HG02642 (cell line): ENCODE results near the gene MYO1E.
"Not testable (repeated sequence)": the region's sequence is repeated elsewhere in the genome, so short reads cannot be mapped to it uniquely, and the experiment has no call there.

ENCODE experiments used
- ATAC-seq: cut with Tn5 transposase; IDR thresholded peaks from one replicate; pipeline ENCODE4 v1.9.1; 2021; ENCODE audit warnings: mild to moderate bottlenecking; ENCODE audit not compliant: unreplicated experiment, poor library complexity

Gene MYO1E

DNA sequence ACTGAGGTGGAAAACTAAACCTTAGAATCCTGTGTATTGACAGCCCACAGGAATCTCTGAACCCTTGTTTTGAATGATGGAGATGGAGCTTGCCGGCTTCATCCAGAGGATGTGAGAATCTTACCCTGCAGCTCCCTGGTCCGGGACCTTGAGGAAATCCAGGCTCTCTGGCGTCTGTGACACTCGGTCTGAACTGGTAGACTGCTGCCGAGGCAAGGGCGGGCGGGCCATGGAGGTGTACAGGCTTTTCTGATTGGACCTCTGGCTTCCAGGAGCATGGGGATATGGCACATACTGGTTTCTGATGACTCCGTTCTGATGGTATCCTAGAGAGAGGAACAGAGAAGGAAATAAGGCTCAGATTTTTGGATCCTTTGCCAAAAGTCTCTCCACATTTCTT is 219.2 kb downstream of the MYO1E start:
- no peak for ATAC-seq

DNA sequence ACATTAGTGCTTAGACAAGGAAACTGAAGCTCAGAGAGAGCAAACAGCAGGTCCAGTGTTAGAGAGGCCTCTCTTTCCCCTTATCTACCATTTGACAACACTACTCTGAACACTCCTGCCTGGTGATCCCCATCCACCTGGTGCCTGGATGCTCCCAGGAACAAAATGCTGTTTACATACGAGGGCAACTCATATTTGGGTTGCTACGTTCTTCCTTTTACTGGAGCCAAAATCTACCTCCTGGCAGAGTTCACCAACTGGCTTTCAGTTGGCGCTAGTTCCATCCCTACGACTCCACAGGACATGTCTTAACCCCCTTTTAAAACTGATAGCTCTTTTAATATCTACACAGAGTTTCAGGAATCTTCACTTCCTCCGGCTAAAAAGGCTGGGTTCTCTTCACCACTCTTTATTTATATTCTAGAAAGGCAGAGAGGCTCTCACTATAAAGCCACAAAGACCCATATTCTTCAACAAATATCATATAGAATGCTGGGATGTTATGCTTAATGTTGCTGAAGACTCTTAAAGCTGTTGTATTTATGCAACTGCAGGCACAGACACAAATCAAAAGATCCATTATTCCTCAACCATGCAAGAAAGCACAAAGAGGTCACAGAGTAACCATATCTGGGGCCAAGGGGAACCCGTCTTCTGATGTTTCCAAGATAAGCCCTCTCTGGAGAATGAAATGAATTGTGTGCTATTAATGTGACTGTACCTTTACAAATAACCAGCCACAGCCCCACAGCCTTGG is 219.8 kb downstream of the MYO1E start:
- no peak for ATAC-seq

DNA sequence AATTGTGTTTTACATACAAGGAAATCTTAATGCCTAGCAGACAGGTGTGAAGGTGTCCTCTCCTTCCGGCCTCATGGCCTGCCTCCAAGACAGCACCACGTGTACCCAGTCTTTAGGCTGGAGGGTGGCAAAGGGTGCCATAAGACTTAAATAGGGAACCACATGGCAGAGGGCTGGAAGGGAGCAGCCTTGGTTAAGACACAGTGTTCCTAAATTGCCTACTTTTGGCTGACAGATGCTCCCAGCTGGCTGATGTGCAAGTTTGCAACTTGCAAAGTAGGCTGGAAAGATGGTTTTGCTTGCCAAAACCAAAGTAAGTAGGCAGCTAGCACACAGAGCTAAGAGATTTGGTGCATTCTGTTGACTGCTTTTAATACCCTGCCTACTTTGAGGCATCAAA is 222.5 kb downstream of the MYO1E start:
- ATAC-seq = no peak

DNA sequence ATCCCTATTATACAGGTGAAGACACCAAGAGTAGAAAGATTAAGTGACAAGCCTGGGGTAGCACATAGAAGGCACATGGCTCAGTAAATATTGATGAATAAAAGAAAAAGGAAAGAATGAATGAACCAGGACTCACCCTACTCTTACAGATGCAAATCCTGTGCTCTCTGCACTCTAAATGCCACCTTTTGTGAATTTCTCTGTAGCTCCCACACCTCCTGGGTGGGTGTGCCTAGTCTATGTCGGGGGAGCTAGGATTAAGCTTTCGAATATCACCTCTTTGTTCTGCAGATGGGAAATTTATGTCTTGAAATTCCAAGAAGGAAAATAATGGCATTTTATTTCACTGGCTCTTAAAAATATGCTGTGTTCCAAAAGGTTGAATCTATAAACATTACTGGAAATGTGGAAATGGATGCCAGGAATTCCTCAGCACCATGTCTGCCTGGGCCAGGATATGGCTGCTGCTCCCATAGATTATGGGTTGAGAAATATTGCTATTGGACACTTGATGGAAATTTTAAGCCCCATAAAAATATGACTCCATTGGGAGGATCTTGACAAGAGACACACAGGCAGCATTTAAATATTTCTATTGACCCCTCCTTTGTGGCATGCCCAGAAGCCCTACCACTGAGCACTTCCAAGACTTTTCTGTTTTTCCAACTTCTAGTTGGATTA is 224.4 kb downstream of the MYO1E start:
- no peak for ATAC-seq

DNA sequence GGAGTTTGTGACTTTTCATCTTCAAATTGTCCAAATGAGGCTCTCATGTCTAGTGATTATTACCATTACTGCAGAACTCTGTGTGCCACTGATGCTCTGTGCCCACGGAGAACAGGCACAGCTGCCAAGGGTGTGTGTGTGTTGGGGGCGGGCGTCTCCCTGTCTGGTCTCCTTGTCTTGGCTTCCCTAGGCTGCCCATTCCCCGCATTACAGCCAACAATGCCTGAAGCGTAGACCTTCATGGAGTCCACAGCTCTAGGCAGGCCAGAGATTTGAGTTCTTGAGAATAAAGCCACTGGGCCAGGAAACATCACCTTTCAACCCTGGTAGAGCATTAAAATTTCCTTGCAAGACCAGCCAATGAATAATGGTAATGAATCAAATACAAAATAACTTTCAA is 225.0 kb downstream of the MYO1E start:
- ATAC-seq = no peak

DNA sequence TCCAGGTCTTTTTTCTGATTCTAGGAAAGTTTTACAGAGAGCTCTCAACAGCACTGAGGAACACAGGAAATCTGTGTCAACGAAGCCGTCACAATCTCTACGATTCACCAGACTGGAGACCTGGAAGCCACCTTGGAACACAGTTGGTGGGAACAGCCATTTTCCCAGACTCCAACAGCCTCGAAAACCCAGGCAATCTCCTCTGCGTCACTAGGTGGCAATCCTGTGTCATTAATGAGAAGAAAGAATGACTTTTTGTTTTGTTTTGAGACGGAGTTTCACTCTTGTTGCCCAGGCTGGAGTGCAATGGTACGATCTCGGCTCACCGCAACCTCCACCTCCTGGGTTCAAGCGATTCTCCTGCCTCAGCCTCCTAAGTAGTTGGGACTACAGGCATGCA is 228.1 kb downstream of the MYO1E start:
- not testable (repeated sequence) for ATAC-seq

DNA sequence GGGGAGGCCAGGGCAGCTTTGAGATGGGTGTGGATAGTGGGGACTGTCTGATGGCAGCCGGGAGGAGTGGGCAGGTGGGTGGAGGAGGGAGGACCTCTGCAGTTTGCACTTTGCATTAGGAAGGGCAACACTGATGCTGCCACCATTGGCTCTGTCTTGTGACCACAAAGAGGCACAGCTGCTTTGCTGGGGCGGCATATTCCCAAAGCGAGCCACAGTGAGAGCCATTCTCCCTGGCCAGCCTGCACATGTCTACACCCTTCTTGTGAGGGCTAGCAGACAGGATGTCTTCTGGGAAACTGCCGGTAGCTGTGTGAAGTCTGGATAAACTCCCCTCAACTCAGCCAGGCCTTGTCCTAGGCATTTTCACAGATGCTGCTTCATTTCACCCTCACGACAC is 229.4 kb downstream of the MYO1E start:
- no peak for ATAC-seq

DNA sequence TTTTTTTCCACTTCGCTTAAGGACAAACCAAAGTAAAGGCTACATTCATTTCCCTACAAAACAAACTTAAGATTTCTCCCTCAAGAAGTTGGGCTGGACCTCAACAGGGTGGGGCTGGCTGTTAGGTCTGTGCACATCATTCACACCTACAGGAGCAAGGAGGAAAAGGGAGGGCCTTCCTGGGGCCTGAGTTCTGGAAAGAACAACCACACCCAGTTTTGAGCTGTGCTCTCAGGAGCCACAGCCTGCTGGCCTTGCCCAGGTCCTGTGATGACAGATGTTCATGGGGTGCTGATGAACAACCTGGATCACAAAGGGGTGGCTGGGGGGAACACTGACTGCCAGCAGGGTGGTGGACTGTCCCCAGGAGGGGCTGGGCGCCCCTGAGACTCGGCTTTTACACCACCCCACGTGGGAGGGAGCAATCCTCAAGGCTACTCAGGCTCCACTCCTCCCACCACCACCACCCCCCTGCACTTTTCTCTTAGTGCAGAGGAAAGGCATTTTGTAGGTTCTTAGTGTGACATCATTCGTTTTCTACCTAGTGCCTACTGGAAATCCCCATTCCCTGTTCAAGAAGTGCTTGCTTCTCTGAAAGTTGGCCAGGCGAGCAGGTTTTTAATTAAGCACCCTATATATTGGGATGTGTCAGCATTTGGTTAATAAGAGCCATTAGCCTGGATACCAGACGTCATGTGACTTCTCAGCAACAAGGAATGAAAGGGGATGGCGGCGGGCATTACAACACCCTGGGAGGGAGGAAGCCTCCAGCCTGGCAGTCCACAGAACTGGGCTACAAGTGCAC is 232.0 kb downstream of the MYO1E start:
- no peak for ATAC-seq

DNA sequence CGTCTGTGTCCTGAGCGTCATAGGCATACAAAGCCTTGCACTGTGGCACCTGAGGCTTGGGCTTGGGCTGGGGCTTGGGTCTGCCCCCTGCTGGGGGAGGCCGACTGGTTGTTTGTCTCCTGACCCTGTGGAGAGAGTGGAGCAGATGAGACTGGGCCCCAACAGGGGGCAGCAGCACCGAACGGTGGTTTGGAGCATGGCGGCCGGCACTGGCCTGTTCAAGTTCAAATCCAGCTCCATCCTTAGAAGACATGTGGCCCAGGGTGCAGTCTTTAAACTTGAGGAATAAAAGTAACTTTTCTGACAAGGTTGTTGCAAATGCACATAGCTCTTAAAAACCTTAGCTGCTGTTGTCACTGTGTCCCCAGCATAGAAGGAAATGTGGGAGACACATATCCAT is 234.4 kb downstream of the MYO1E start:
- ATAC-seq = peak; percentile 74

DNA sequence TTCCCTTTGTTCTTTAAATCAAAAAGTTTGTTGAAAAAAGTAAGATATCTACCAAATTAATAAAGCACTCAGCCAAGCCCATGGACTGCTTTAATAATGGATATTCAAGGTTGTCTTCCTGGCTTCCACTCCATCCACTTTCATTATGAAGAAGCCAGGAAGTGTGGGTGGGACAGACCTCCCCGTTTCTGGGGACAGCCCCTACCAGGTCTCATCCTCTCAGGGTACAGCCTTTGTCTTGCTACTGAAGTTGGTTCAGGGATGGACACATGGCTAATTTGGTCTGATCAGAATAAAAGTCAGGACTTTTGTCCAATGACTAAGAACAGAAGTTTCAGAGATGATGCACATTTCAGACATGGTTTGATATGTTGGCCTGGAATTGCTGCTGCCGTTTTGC is 235.1 kb downstream of the MYO1E start:
- ATAC-seq = no peak

DNA sequence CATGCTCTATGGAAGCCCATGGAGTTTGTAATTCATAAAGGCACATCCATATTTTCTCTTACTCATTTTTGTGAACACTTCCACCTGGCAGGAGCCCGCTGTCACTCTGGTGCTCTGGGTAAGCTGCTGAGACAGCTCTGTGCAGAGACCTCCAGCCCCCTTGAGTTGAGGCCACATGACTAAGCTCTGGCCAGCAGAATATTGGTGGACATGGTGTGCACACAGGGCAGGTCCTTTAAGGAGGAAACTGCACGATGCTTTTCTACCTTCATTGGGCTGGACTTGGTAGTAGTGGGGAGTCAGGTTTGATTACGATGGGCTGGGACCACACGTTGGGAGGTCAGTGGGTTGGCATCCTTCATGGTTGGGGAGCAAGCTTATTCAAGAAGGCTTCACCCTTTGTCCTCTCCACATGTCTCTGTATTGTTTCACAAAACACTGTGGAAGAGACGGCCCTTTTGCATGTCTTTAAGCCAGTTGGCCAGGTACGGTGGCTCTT is 238.7 kb downstream of the MYO1E start:
- ATAC-seq = no peak

DNA sequence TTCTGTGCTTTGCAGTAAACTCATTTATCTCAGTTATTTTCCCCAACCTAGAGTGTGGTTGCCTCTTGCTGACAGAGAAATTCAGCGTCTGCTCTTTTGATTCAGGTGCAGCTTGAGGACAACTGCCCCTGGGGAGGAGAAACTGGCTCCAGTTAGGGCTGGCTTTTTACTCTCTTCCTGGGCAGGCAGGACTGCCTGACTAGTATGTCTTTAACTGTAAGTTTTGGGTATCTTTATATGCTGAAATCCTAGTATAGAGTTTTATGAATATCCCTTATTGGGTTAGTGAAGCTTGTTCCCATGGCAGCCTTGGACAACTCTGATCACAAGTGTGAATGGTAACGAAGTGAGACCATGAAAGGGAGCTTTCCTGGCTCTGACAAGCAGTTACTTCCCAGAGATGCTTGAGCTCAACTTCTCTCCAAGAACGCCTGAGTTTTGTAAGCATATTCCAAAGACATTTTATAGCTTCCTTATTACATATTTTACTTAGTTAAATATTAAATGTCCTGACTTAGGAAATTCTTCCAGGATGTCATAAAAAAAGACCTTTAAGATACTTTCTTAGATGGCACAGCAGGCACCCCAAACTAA is 240.6 kb downstream of the MYO1E start:
- ATAC-seq = no peak

DNA sequence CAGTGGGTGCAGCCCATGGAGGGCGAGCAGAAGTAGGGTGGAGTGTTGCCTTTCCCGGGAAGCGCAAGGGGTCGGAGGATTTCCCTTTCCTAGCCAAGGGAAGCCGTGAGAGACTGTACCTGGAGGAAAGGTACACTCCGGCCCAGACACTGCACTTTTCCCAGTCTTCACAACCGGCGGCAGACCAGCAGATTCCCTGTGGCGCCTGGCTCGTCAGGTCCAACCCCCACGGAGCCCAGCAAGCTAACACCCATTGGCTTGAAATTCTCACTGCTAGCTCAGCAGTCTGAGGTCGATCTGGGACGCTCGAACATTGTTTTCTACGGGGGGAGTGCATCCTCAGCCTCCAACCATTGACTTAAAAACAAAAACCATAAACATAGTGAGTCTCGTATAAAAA is 241.2 kb downstream of the MYO1E start:
- no peak for ATAC-seq

DNA sequence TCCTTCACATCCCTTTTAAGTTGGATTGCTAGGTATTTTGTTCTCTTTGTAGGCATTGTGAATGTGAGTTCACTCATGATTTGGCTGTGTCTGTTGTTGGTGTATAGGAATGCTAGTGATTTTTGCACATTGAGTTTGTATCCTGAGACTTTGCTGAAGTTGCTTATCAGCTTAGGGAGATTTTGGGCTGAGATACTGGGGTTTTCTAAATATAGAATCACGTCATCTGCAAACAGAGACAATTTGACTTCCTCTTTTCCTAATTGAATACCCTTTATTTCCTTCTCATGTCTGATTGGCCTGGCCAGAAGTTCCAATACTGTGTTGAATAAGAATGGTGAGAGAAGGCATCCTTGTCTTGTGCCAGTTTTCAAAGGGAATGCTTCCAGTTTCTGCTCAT is 245.4 kb downstream of the MYO1E start:
- not testable (repeated sequence) for ATAC-seq

DNA sequence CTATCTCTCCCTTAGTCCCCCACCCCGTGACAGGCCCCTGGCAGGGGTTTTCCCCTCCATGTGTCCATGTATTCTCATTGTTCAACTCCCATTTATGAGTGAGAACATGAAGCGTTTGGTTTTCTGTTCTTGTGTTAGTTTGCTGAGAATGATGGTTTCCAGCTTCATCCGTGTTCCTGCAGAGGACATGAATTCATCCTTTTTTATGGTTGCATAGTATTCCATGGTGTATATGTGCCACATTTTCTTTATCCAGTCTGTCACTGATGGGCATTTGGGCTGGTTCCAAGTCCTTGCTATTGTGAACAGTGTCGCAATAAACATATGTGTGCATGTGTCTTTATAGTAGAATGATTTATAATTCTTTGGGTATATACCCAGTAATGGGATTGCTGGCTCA is 247.0 kb downstream of the MYO1E start:
- ATAC-seq = not testable (repeated sequence)

DNA sequence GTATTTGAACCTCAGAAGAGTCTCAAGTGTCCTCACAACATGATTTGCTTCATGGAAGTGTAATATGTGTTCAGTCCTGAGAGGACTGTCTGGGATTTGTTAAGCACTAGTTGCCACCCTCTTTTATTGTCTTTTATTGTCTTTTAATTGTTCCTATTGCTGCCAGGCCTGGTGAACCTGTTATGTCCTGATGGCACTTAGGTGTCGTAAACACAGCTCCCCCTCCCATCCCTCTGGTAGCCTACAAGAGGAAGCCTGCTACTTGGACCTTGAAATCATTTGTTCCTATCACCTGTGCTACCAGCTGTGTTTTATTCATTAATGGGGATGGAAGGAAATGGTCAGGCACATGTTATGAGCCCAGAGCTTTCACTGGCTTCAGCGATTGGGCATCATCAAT is 248.4 kb downstream of the MYO1E start:
- no peak for ATAC-seq

DNA sequence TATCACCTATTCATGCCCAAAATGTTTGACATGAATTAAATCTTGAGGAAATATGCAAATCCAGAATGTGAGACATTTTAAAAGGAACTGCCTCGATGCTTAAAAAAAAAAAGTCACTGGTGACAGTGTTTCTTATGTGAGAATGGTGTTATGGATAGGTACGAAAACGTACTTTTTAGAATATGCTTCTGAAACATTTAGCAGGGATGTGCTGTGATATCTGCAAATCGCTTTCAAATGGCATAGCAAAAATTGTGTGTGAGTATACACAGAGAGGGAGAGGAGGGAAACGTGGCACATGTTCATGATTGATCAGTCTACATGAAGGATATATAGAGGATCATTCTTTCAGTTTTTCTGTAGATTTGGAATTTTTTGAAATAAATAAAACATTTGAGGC is 251.7 kb downstream of the MYO1E start:
- ATAC-seq = no peak

DNA sequence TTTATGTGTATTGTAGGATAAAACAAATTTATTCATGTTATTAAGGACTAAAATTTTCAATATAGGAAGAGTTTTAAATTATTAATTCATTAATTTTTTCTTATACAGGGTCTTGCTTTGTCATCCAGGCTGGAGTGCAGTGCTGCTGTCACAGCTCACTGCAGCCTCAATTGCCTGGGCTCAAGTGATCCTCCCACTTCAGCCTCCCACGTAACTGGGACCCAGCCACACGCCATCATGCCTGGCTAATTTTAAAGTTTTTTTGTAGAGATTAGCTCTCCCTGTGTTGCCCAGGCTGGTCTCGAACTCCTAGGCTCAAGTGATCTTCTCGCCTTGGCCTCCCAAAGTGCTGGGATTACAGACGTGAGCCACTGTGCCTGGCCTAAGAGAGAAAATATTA is 253.0 kb downstream of the MYO1E start:
- no peak for ATAC-seq

DNA sequence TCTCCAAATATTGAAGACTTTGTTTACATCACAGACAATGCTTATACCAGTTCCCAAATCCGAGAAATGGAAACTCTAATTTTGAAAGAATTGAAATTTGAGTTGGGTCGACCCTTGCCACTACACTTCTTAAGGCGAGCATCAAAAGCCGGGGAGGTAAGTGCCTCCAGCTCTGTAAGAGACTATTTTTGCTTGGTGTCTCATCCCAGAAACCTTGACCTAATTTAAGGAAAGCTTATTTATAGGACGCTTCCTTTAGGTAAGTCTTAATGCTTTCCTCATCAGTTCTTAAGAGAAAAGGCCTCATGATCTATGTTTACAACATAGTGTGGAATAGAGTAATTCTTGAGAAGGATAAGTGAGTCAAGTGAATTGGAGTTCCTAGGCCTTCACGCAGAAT is 255.9 kb downstream of the MYO1E start:
- no peak for ATAC-seq

DNA sequence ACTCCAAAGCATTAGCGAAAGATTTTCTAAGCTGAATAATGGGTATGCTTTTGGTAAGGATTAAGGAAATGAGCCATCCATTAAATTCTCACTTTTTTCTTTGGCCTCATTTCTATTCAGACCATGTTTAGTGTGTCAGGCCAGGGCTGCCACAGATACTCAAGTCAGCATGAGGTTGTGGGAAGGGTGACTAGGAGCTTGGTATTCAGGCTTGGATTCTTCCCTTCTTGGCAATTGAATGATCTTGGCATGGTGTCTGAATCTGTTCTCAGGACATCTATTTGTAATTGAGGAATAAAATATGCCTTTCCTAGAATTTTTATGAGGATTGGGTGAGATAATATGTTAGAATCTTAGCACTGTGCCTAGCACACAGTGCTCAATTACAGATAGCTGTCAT is 256.5 kb downstream of the MYO1E start:
- no peak for ATAC-seq

DNA sequence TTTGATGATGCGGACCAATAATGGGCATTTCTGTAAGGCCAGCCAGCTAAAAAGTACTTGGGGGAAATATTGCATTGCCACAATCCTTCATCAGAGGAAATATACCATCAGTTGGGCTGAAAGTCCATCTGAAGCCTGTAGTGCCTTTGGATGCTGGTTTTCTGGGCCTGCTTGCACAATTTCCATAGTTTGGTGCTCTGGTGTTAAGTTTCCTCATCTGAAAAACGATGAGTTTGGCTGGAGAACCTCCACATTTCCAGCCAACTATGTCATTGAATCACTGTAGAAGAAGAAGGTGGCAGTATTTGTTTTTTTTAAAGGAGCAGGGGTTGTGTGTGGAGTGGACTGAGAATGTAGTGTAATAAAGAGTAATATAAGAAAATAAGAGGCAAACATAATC is 257.6 kb downstream of the MYO1E start:
- no peak for ATAC-seq
